GM18507 (cell line): Measurements from ENCODE around the gene ST6GAL2.

Experiments used
- DNase-seq: peaks from one replicate; pipeline ENCODE4 v3.0.0; 2011; ENCODE audit warnings: low read depth; ENCODE audit not compliant: insufficient read length; ENCODE audit errors: extremely low spot score
- FAIRE-seq: peaks from 2 replicates; lab custom pipeline; 2011; peaks lifted over from hg19 to GRCh38; lab: Jason Lieb, UNC

ST6GAL2 gene

DNA sequence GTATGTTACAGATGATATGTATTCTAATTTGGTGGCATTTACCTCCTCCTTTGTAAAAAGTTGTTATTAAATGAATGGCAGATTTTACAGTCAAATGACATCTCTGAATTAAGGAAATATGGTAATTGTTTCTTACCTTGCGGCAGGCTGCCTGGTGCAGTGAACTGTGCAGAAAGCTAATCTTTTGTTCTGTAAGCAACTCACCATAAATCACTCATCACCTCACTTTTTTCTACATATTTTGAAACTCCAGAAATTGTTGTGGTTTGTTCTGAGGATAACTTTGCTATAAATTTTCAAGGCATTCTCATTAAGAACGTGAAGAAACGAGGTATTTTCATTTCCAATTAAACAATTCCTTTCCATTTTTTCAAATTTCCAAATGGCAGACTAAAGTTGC, 52.7 kb downstream of the ST6GAL2 start:
- no peak for DNase-seq
- FAIRE-seq = no peak

GRCh38 chr2:106831816-106832569, 54.0 kb downstream of the ST6GAL2 start:
- FAIRE-seq = no peak
- no peak for DNase-seq

DNA sequence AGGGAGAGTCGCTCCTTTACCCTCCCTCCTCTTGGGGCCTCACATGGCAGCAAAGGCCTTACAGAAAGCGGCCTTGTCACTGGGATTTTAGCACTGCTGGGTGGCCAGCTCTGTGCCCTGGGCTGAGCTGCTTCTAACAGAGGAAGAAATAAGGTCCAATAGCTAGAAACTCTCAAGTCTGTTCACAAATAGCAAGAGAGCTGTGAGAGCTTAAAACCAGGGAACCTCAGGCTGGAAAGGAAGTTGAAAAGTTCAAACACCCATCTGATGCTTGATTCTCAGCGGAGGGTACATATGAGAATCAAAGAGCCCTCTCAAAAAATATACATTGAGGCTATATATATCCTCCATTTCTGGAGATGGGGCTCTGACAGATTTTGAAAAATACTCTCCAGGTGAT, 54.7 kb downstream of the ST6GAL2 start:
- FAIRE-seq (no peak), DNase-seq (no peak)

DNA sequence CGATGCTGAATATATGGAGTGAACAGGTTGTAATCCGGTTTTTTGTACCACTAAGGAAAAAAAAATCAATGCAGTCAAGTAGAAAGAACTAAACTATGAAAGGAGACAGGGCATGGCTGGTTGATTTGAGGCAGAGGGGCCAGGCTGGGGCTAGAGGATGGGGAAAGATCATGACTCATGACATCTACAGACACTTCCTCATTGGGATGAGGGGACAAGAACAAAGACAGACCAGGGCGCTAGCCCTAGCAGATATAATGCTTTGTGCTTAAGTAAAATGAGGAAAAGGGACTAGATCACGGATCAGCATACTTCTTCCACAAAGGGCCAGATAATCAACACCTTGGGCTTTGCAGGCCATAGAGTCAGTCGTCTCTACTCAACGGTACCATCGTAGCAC, 55.8 kb downstream of the ST6GAL2 start:
- no peak for FAIRE-seq
- DNase-seq = no peak

- FAIRE-seq = no peak
- DNase-seq = no peak
These were observed 57.8 kb downstream of the ST6GAL2 start for GRCh38 chr2:106828119-106828518.

DNA sequence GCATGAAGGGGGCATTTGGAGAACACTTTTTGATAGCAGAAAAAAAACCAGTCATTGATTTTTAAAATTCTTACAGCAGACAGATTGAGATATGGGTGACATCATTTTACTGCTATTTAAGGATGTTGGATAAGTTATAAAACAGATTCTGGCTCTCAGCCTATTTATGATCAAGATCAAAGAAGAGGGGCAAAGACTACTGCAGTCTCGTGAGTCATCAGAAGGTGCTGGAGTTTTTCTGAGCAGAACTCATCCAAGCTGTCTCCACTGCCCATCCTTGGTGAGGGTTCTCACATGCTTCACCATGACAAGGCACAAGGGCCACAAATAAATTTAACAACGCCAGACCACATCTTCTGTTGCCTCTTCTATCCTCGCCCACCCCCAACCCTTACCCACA, 58.8 kb downstream of the ST6GAL2 start:
- FAIRE-seq (no peak), DNase-seq (no peak)

GRCh38 chr2:106825161-106825560, 60.8 kb downstream of the ST6GAL2 start:
- FAIRE-seq (no peak), DNase-seq (no peak)

DNA sequence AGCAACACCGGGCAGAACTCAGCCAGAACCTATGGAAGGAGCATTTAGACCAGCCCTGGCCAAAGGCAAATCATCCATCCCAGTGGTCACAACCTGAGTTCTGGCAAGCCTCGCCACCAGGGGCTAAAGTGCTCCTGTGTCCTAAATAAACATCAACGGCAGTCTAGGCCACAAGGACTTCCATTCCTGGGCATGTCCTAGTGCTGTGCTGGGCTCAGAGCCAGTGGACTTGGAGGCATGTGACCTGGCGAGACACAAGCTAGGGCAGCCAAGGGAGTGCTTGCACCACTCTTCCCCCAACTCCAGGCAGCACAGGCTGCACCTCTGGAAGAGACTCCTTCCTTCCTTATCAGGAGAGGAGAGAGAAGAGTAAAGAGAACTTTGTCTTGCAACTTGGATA, 69.0 kb downstream of the ST6GAL2 start:
- DNase-seq (no peak), FAIRE-seq (no peak)

DNA sequence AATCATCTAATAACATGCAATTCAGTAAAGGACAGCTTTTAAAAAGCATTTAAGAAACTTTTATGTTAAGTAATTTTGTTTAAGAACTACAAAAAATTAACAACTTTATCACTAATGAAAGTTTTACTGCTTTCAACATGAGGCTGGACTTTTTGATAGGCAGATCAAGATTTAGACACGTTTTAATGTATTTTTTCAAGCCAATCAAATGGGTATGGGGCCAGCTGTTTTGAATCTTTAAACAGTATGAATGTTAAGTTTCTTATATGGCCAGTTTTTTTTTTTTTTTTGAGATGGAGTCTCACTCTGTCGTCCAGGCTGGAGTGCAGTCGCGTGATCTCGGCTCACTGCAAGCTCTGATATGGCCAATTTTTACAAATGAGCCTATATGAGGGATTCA, 73.1 kb downstream of the ST6GAL2 start:
- DNase-seq = no peak
- FAIRE-seq = no peak

DNA sequence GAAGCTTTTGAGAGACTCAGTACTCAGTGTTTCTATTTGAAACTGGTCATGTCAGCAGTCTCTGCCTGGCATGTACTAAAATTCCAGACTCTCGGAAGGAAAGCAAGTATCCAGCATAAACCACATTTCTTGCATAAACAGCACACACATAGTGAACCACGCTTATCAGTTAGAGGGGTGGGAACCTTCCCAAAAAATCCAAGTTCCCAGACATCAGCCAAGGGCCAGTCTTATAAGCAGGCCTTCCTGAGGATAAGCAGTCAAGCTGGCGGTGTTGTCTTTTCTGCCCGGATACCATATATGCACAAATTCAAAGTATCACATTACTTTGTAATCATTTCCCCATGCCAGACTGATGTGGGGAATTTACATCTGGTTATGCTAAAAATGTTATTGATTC, 73.6 kb downstream of the ST6GAL2 start:
- FAIRE-seq (no peak), DNase-seq (no peak)

DNA sequence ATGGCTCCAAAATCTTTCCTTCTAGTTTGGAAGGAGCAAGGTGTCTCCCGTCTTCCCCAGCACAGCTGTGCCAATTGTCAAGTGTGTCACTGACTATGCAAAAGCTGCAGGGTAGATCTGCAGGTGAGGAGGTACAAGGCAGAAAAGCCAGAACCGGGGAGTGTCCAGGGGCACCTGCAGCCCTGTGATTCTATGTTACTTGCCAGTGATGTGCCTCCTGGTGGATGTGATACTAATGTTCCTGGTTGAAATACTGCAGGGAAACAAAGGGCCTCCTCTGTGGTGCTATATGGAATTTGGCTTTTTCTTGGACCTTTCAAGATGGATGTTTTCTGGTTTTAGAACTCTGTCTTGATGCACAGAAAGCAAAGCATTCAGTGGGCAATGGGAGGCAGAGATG, 80.3 kb downstream of the ST6GAL2 start:
- no peak for FAIRE-seq
- no peak for DNase-seq

DNA sequence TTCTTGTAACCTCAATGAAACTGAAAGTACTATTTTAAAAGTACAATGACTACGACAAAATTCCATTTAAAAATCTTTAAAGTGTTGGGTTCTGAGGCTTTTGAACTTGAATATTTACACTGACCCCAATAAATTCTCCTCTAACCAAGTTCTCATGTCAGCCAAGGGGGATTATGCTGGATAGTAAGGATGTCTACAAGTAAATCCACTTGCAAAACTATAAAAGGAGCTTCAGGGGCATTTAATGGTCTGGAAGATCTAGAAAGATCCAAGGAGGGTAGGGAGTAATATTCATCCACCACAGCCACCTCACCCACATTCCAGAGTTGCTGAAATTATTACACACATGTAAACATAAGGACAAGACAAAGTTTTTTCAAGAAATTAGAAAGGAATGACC, 81.8 kb downstream of the ST6GAL2 start:
- DNase-seq (no peak), FAIRE-seq (no peak)

DNA sequence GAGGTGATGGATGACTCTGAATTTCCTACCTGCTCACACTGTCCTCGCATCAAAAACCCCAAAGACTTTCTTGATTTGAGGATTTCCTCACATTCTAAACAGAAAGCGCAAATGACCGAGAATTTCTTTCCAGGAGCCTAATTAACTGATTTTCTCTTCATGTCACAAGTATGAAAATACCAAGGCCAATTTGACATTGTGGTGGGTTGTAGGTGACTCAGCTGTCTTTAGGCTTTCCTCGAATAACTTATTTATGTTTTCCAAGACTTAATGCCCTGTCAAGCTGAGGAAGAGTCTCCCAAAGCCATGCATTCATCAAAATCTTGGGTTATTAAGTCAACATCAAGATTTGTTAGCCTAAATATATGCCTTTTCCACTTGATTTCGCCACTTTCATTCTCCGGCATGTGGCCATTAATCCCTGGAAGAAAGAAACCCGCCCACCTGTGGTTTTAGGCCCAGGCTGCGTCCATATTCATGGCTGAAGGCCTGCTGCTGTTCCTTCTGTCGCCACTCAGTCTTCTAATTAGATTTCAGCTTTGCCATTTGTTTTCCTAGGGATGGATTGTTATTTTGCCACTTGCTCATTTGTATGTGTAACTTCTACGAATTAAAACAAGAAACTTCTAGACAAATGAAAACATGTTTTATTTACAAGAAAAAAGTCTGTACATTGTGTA, 84.9 kb downstream of the ST6GAL2 start:
- DNase-seq (no peak), FAIRE-seq (no peak)

DNA sequence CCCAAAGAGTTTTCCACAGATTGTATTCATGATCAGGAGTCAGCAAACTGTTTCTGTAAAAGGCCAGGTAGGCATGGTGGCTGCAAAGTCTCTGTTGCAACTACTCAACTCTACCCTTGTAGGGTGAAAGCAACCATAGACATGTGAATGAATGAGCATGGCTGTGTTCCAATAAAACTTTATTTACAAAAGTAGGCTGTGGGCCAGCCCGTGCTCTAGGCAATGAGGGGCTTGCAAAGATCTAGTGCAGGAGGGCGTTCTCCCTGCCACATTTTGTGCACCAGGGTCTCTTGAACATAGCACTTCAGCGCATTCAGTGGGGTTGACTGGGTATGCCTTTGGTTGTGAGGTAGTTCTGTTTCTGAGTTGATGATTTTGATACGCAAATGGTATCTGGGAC, 85.8 kb downstream of the ST6GAL2 start:
- DNase-seq (no peak), FAIRE-seq (no peak)

- FAIRE-seq (no peak), DNase-seq (no peak)
These were observed 87.0 kb downstream of the ST6GAL2 start for GRCh38 chr2:106798826-106799552.

- DNase-seq (no peak), FAIRE-seq (no peak)
These were observed 88.5 kb downstream of the ST6GAL2 start for GRCh38 chr2:106797494-106797893.

DNA sequence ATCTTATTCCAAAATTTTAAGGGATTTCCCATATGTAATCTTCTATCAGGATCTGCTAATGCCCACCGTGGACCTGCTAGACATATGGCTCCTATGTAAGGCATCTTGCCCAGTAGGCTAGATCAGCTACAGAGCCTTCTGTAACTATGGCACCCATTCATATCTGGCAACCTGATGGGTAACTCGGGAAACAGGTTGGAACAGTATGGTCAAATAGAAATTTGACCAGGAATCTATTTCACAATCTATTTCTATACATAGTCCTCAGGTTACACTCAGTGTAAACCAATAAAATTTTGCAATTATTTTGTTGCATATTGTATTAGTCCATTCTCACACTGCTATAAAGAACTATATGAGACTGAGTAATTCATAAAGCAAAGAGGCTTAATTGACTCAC, 93.3 kb downstream of the ST6GAL2 start:
- no peak for DNase-seq
- no peak for FAIRE-seq

- FAIRE-seq = no peak
- DNase-seq = no peak
These were observed 96.8 kb downstream of the ST6GAL2 start for GRCh38 chr2:106789185-106789584.

GRCh38 chr2:106782681-106783080, 103.3 kb downstream of the ST6GAL2 start:
- DNase-seq (no peak), FAIRE-seq (no peak)

GRCh38 chr2:106781196-106781595, 104.8 kb downstream of the ST6GAL2 start:
- FAIRE-seq (no peak), DNase-seq (no peak)

DNA sequence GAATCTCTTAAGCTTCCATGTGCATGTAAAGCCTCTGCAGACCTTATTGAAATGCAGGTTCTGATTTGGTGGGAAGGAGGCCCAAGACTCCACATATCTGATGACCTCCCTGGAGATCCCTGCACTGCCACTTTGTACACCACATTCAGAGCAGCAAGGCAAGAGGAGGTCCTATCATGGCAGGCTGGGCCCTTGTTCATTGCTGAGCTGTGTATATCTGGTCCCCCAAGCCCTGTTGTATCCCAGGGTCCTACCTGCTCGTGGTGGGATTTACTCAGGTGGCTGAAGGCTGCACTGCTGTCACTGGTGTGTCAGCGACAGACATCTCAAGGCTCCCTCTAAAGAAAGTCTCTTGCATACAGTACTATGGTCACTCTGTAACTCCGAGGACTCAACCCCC, 114.2 kb downstream of the ST6GAL2 start:
- DNase-seq = no peak
- FAIRE-seq = no peak
